HCT116 (cell line): ENCODE results near the gene SNORC. TPM values are rescaled to one million over a fixed set of nuclear protein-coding genes. Genes with fewer than 3 reads are reported as not detected.

ENCODE experiments used
- ATAC-seq: fragments of 200-7000 bp; cut with Tn5 transposase; 2 replicates; pipeline ENCODE4 v1.9.1; 2020; ENCODE audit warnings: mild to moderate bottlenecking, moderate library complexity
- BruUV-seq: library from RNA; stranded (reverse); fragments of 400-500 nt; replicated peaks from 2 replicates; lab custom pipeline; 2021; lab: Mats Ljungman, UMichigan
- CTCF ChIA-PET: fragments of 300-600 bp; sonication (Branson Sonifier 250); formaldehyde crosslinking; loops from one replicate; lab custom pipeline; 2021; ENCODE audit warnings: antibody characterized with exemption; lab: Charles Lee
- POLR2A ChIA-PET: fragments of 300-600, 350-600 bp; sonication (Branson Sonifier 250); formaldehyde crosslinking; loops from one replicate; lab custom pipeline; 2021; ENCODE audit warnings: antibody characterized with exemption; lab: Charles Lee
- RAD21 ChIA-PET, 2 experiments: fragments of 300-600 bp; sonication (Branson Sonifier 250); formaldehyde crosslinking; loops; one replicate each; lab custom pipeline; 2023; ENCODE audit warnings: low total read pairs in 2 of 2; ENCODE audit not compliant: uncharacterized antibody in 2 of 2, unreplicated experiment in 2 of 2, low non-redundant PET in 1 of 2; lab: Charles Lee
- DNase-seq: peaks from one replicate; pipeline ENCODE4 v3.0.0-alpha.2; 2010; ENCODE audit warnings: low read depth, low spot score
- H2AFZ ChIP-seq: fragments of 200-600 bp; shearing (Covaris generic), sonication (generic); 2 replicates; pipeline ENCODE4 v1.6.1; 2017; ENCODE audit warnings: low read depth, mixed run types, mixed read lengths, antibody characterized with exemption, low read length; ENCODE audit not compliant: poor library complexity, severe bottlenecking
- H3K27ac ChIP-seq: 2 replicates; pipeline ENCODE4 v1.5.1; 2012; ENCODE audit warnings: low read depth, low read length
- H3K27me3 ChIP-seq: fragments of 200-600 bp; sonication (generic); 2 replicates; pipeline ENCODE4 v1.6.1; 2016; ENCODE audit warnings: mixed run types, low read length, mixed read lengths; ENCODE audit not compliant: insufficient read depth
- H3K36me3 ChIP-seq, 2 experiments: fragments of 200-500 bp in 1 of 2; fragments of 200-600 bp in 1 of 2; sonication (Bioruptor generic) in 1 of 2; sonication (generic) in 1 of 2; 2 replicates each; pipeline versions ENCODE4 v1.5.1 to v1.6.1; 2014 to 2016; ENCODE audit warnings: low read length in 2 of 2, inconsistent platforms in 1 of 2, mixed read lengths in 1 of 2, mixed run types in 1 of 2; ENCODE audit not compliant: insufficient read depth in 2 of 2, control insufficient read depth in 1 of 2
- H3K4me1 ChIP-seq, 2 experiments: fragments of 200-600 bp in 1 of 2; sonication (generic) in 1 of 2; 2 replicates each; pipeline versions ENCODE4 v1.5.1 to v1.6.1; 2012 to 2017; ENCODE audit warnings: low read length in 2 of 2, inconsistent platforms in 1 of 2, mild to moderate bottlenecking in 1 of 2, mixed read lengths in 1 of 2, mixed run types in 1 of 2, moderate library complexity in 1 of 2; ENCODE audit not compliant: insufficient read depth in 2 of 2, control insufficient read depth in 1 of 2
- H3K4me2 ChIP-seq: fragments of 200-600 bp; sonication (generic); 2 replicates; pipeline ENCODE4 v1.6.1; 2017; ENCODE audit warnings: mixed run types, low read length, mixed read lengths
- H3K4me3 ChIP-seq, 2 experiments: fragments of 200-600 bp in 1 of 2; sonication (generic) in 1 of 2; replicated peaks in 1 of 2; 2 replicates each; pipeline ENCODE4 v1.5.1; 2011 to 2016; ENCODE audit warnings: low read length in 2 of 2, control low read depth in 1 of 2, low read depth in 1 of 2, mild to moderate bottlenecking in 1 of 2, mixed read lengths in 1 of 2, mixed run types in 1 of 2
- H3K79me2 ChIP-seq: fragments of 200-600 bp; sonication (generic); 2 replicates; pipeline ENCODE4 v1.6.1; 2017; ENCODE audit warnings: mild to moderate bottlenecking, mixed run types, low read length, moderate library complexity, mixed read lengths; ENCODE audit not compliant: insufficient read depth
- H3K9ac ChIP-seq: fragments of 200-600 bp; sonication (generic); 2 replicates; pipeline ENCODE4 v1.6.1; 2016; ENCODE audit warnings: low read length, mixed read lengths
- H3K9me2 ChIP-seq: fragments of 200-600 bp; sonication (generic), shearing (Covaris generic); 2 replicates; pipeline ENCODE4 v1.6.1; 2017; ENCODE audit warnings: mixed run types, mild to moderate bottlenecking, moderate library complexity; ENCODE audit not compliant: insufficient read depth
- H3K9me3 ChIP-seq, 2 experiments: fragments of 200-500 bp in 1 of 2; fragments of 200-600 bp in 1 of 2; sonication (Bioruptor generic) in 1 of 2; sonication (generic) in 1 of 2; 2 replicates each; pipeline ENCODE4 v1.6.1; 2014 to 2017; ENCODE audit warnings: low read length in 2 of 2, mixed read lengths in 2 of 2, inconsistent platforms in 1 of 2, low read depth in 1 of 2, mild to moderate bottlenecking in 1 of 2, mixed run types in 1 of 2, moderate library complexity in 1 of 2; ENCODE audit not compliant: control insufficient read depth in 1 of 2, insufficient read depth in 1 of 2
- H4K20me1 ChIP-seq: fragments of 200-600 bp; sonication (generic), shearing (Covaris generic); 2 replicates; pipeline ENCODE4 v1.6.1; 2017; ENCODE audit warnings: mixed run types, mild to moderate bottlenecking, moderate library complexity; ENCODE audit not compliant: insufficient read depth
- CBX3 ChIP-seq: IDR thresholded peaks from 2 replicates; pipeline ENCODE4 v1.6.1; 2012; ENCODE audit warnings: low read depth
- FOSL1 ChIP-seq: IDR thresholded peaks from 2 replicates; pipeline ENCODE4 v1.6.1; 2012; ENCODE audit warnings: low read depth
- JUND ChIP-seq: IDR thresholded peaks from 2 replicates; pipeline ENCODE4 v1.6.1; 2012
- MAX ChIP-seq: IDR thresholded peaks from 2 replicates; pipeline ENCODE4 v1.6.1; 2012
- POLR2AphosphoS5 ChIP-seq: IDR thresholded peaks from 2 replicates; pipeline ENCODE4 v1.6.1; 2011; ENCODE audit warnings: mild to moderate bottlenecking, low read depth, low read length, moderate library complexity
- RAD21 ChIP-seq: IDR thresholded peaks from 2 replicates; pipeline ENCODE4 v1.6.1; 2012; ENCODE audit warnings: low read depth, mild to moderate bottlenecking
- SIN3A ChIP-seq: IDR thresholded peaks from 2 replicates; pipeline ENCODE4 v1.6.1; 2012; ENCODE audit warnings: low read depth
- SRF ChIP-seq: IDR thresholded peaks from 2 replicates; pipeline ENCODE4 v1.6.1; 2012; ENCODE audit warnings: low read depth
- TCF7L2 ChIP-seq: IDR thresholded peaks from 2 replicates; pipeline ENCODE4 v1.7.0; 2011; ENCODE audit warnings: borderline replicate concordance, inconsistent platforms; ENCODE audit not compliant: insufficient read depth, insufficient read length; ENCODE audit errors: extremely low read depth
- ZBTB33 ChIP-seq: IDR thresholded peaks from 2 replicates; pipeline ENCODE4 v1.6.1; 2011; ENCODE audit warnings: mild to moderate bottlenecking, low read length, moderate library complexity; ENCODE audit not compliant: insufficient replicate concordance; ENCODE audit errors: extremely low read depth
- ZFX ChIP-seq: fragments of 450-650 bp; IDR thresholded peaks from 2 replicates; pipeline ENCODE4 v1.6.1; 2017
- intact Hi-C: fragments of 100-400 bp; cut with micrococcal nuclease; formaldehyde crosslinking; loops from 2 replicates; pipeline ENCODE4 v1.10.0; 2022
- total RNA-seq: library from RNA; stranded (reverse); gene quantifications from one replicate; pipeline ENCODE4 v1.2.1, GENCODE V29; 2021; ENCODE audit not compliant: unreplicated experiment
- TF ChIP-seq, protein P1 (sequence below): IDR thresholded peaks from 2 replicates; pipeline ENCODE4 v1.6.1; 2012; ENCODE audit warnings: low read depth
- TF ChIP-seq, protein P2 (sequence below): IDR thresholded peaks from 2 replicates; pipeline ENCODE4 v1.6.1; 2012

SNORC gene
- total RNA-seq, 1 experiment from 2014 or later, result 14.0 TPM

GRCh38 chr2:232873292-232873908 is 3.3 kb downstream of the SNORC start:
- intact Hi-C loops, result no loop called here
- H3K4me1 ChIP-seq, result no peaks in the 10 kb centered on the region
- H3K4me3 ChIP-seq, result no peak overlapping the region
- RAD21 ChIA-PET, result no interaction called here
- H3K36me3 ChIP-seq, result 0 out of 4 replicates have a peak, but pooled peaks cover 0 to 8% of the 10 kb centered on the region in 2 experiments
- POLR2A ChIA-PET, result no interaction called here
- no peaks in the 10 kb centered on the region for H3K9me3 ChIP-seq
- H3K79me2 ChIP-seq, result no peaks in the 10 kb centered on the region
- TF ChIP-seq, protein P1, sequence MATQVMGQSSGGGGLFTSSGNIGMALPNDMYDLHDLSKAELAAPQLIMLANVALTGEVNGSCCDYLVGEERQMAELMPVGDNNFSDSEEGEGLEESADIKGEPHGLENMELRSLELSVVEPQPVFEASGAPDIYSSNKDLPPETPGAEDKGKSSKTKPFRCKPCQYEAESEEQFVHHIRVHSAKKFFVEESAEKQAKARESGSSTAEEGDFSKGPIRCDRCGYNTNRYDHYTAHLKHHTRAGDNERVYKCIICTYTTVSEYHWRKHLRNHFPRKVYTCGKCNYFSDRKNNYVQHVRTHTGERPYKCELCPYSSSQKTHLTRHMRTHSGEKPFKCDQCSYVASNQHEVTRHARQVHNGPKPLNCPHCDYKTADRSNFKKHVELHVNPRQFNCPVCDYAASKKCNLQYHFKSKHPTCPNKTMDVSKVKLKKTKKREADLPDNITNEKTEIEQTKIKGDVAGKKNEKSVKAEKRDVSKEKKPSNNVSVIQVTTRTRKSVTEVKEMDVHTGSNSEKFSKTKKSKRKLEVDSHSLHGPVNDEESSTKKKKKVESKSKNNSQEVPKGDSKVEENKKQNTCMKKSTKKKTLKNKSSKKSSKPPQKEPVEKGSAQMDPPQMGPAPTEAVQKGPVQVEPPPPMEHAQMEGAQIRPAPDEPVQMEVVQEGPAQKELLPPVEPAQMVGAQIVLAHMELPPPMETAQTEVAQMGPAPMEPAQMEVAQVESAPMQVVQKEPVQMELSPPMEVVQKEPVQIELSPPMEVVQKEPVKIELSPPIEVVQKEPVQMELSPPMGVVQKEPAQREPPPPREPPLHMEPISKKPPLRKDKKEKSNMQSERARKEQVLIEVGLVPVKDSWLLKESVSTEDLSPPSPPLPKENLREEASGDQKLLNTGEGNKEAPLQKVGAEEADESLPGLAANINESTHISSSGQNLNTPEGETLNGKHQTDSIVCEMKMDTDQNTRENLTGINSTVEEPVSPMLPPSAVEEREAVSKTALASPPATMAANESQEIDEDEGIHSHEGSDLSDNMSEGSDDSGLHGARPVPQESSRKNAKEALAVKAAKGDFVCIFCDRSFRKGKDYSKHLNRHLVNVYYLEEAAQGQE, result no peak
- TF ChIP-seq ZBTB33 (no peak), SRF (no peak), JUND (no peak), RAD21 (no peak), MAX (no peak), SIN3A (no peak), TCF7L2 (no peak), POLR2AphosphoS5 (no peak), ZFX (no peak), FOSL1 (no peak), CBX3 (no peak)
- TF ChIP-seq, protein P2, sequence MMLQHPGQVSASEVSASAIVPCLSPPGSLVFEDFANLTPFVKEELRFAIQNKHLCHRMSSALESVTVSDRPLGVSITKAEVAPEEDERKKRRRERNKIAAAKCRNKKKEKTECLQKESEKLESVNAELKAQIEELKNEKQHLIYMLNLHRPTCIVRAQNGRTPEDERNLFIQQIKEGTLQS, result no peak
- CTCF ChIA-PET, result no interaction called here
- no peak overlapping the region for H3K4me2 ChIP-seq
- no peaks in the 10 kb centered on the region for H4K20me1 ChIP-seq
- no peaks in the 10 kb centered on the region for H3K27me3 ChIP-seq
- ATAC-seq (no peak), DNase-seq (no peak)
- H3K9ac ChIP-seq, result no peak overlapping the region
- no TSS peak for BruUV-seq
- H3K27ac ChIP-seq, result no peak overlapping the region
- H2AFZ ChIP-seq, result no peak overlapping the region
- H3K9me2 ChIP-seq, result no peaks in the 10 kb centered on the region
